SK-N-SH (cell line): ENCODE data around the gene MRPS5. TPM values are rescaled to one million over a fixed set of nuclear protein-coding genes. Genes with fewer than 3 reads are reported as not detected.

ENCODE experiments used
- CTCF ChIA-PET: fragments of 300-600, 350-600 bp; formaldehyde crosslinking; extraction: SDS; loops from one replicate; lab custom pipeline; 2021; lab: Yijun Ruan, JAX
- POLR2A ChIA-PET: fragments of 350-600 bp; sonication (Branson Sonifier 250); formaldehyde crosslinking; extraction: SDS; loops from one replicate; lab custom pipeline; 2020; ENCODE audit warnings: antibody characterized with exemption, inconsistent platforms; lab: Yijun Ruan, JAX
- DNase-seq: peaks from one replicate; pipeline ENCODE4 v3.0.0; 2012
- H2AFZ ChIP-seq: fragments of 200-600 bp; sonication (generic); 2 replicates; pipeline ENCODE4 v1.8.1; 2016; ENCODE audit warnings: antibody characterized with exemption, mild to moderate bottlenecking, low read depth
- H3F3A ChIP-seq: fragments of 200-600 bp; sonication (generic); replicated peaks from 2 replicates; pipeline ENCODE3; 2016; ENCODE audit warnings: antibody characterized with exemption, mild to moderate bottlenecking; ENCODE audit not compliant: insufficient read depth
- H3K27ac ChIP-seq, 2 experiments: fragments of 200-500 bp in 1 of 2; fragments of 200-600 bp in 1 of 2; sonication (Bioruptor generic) in 1 of 2; sonication (generic), shearing (Covaris generic) in 1 of 2; 2 replicates each; pipeline versions ENCODE4 v1.5.1 to v1.6.1; 2014 to 2016; ENCODE audit warnings: low read depth in 2 of 2, inconsistent platforms in 1 of 2, low read length in 1 of 2, mild to moderate bottlenecking in 1 of 2, mixed read lengths in 1 of 2
- H3K27me3 ChIP-seq: fragments of 200-600 bp; sonication (generic), shearing (Covaris generic); 2 replicates; pipeline ENCODE4 v1.6.1; 2016; ENCODE audit warnings: mixed run types; ENCODE audit not compliant: insufficient read depth
- H3K36me3 ChIP-seq, 2 experiments: fragments of 200-500 bp in 1 of 2; fragments of 200-600 bp in 1 of 2; sonication (Bioruptor generic) in 1 of 2; sonication (generic) in 1 of 2; replicated peaks in 1 of 2; 2 replicates each; pipeline versions ENCODE3 to v1.5.1; 2014 to 2016; ENCODE audit warnings: low read length in 1 of 2, mild to moderate bottlenecking in 1 of 2; ENCODE audit not compliant: insufficient read depth in 2 of 2, control insufficient read depth in 1 of 2
- H3K4me1 ChIP-seq, 2 experiments: fragments of 200-500 bp in 1 of 2; fragments of 200-600 bp in 1 of 2; sonication (Bioruptor generic) in 1 of 2; sonication (generic), shearing (Covaris generic) in 1 of 2; 2 replicates each; pipeline versions ENCODE4 v1.5.1 to v1.6.1; 2014 to 2016; ENCODE audit warnings: low read depth in 1 of 2, low read length in 1 of 2, mixed run types in 1 of 2; ENCODE audit not compliant: insufficient read depth in 2 of 2, control insufficient read depth in 1 of 2
- H3K4me2 ChIP-seq: fragments of 200-600 bp; sonication (generic), shearing (Covaris generic); 2 replicates; pipeline ENCODE4 v1.6.1; 2017; ENCODE audit warnings: mixed run types
- H3K4me3 ChIP-seq, 2 experiments: fragments of 200-500 bp in 1 of 2; fragments of 200-600 bp in 1 of 2; sonication (Bioruptor generic) in 1 of 2; sonication (generic), shearing (Covaris generic) in 1 of 2; 2 replicates each; pipeline versions ENCODE4 v1.5.1 to v1.8.1; 2014 to 2016; ENCODE audit warnings: low read depth in 2 of 2, inconsistent platforms in 1 of 2, low read length in 1 of 2, mild to moderate bottlenecking in 1 of 2, mixed read lengths in 1 of 2, moderate library complexity in 1 of 2
- H3K79me2 ChIP-seq: fragments of 200-600 bp; sonication (generic); 2 replicates; pipeline ENCODE4 v1.8.1; 2017; ENCODE audit warnings: mild to moderate bottlenecking; ENCODE audit not compliant: insufficient read depth
- H3K9ac ChIP-seq: fragments of 200-600 bp; sonication (generic); 2 replicates; pipeline ENCODE4 v1.6.1; 2017; ENCODE audit warnings: mixed run types
- H3K9me2 ChIP-seq: fragments of 200-600 bp; sonication (generic); 2 replicates; pipeline ENCODE4 v1.6.1; 2017; ENCODE audit warnings: mixed run types
- H3K9me3 ChIP-seq: fragments of 200-600 bp; sonication (generic); 2 replicates; pipeline ENCODE4 v1.6.1; 2017; ENCODE audit warnings: mixed run types, mild to moderate bottlenecking, moderate library complexity
- H4K20me1 ChIP-seq: fragments of 200-600 bp; sonication (generic); 2 replicates; pipeline ENCODE4 v1.6.1; 2017; ENCODE audit warnings: mild to moderate bottlenecking, mixed run types; ENCODE audit not compliant: insufficient read depth
- FOXJ3 ChIP-seq: sonication (generic); formaldehyde crosslinking; IDR thresholded peaks from 2 replicates; pipeline ENCODE4 v1.5.1; 2020; ENCODE audit warnings: mild to moderate bottlenecking, missing genetic modification reagents
- MAX ChIP-seq: IDR thresholded peaks from 2 replicates; pipeline ENCODE4 v1.4.0; 2012; ENCODE audit warnings: low read depth
- MEF2A ChIP-seq: IDR thresholded peaks from 2 replicates; pipeline ENCODE4 v1.4.0; 2012; ENCODE audit warnings: low read depth, borderline replicate concordance
- MXI1 ChIP-seq: IDR thresholded peaks from 2 replicates; pipeline ENCODE4 v1.6.1; 2012; ENCODE audit warnings: mild to moderate bottlenecking, low read depth, low read length, improper control_type of control experiment
- NFIC ChIP-seq: IDR thresholded peaks from 2 replicates; pipeline ENCODE4 v1.4.0; 2012; ENCODE audit warnings: borderline replicate concordance
- PBX3 ChIP-seq: IDR thresholded peaks from 2 replicates; pipeline ENCODE4; 2012
- RFX5 ChIP-seq: IDR thresholded peaks from 2 replicates; pipeline ENCODE4 v1.6.1; 2012; ENCODE audit warnings: mild to moderate bottlenecking, improper control_type of control experiment, low read length
- TAF1 ChIP-seq: IDR thresholded peaks from 2 replicates; pipeline ENCODE4 v1.6.1; 2012; ENCODE audit warnings: low read depth, mild to moderate bottlenecking, low read length, moderate library complexity, borderline replicate concordance
- WGBS: methylation state at CpG from one replicate; pipeline ENCODE4 v1.1.6; 2017; ENCODE audit warnings: low lambda C conversion rate; 5-methylcytosine and 5-hydroxymethylcytosine counted together
- polyA plus RNA-seq, 3 experiments: library from polyadenylated mRNA; depleted of rRNA; stranded (reverse); fragments of >200 nt; gene quantifications; 2 replicates each; pipeline ENCODE4 v1.2.3, GENCODE V29; 2012
- TF ChIP-seq, protein P1 (sequence below): IDR thresholded peaks from 2 replicates; pipeline ENCODE4 v1.4.0; 2012; ENCODE audit warnings: low read depth, borderline replicate concordance

MRPS5 gene
- polyA plus RNA-seq, 1 of the 3 experiments (the other 2 are of a cell fraction) = 32.8 TPM

- Histone ChIP-seq H3K4me1 (peaks cover 0 to 19% of the 10 kb centered on the region in 2 experiments; a peak in 1 of 4 replicates), H4K20me1 (no peaks in the 10 kb centered on the region), H3K79me2 (peaks cover 4% of the 10 kb centered on the region; the same call in 1 of the 2 replicates), H3K9me3 (no peaks in the 10 kb centered on the region), H3K27me3 (no peaks in the 10 kb centered on the region), H2AFZ (peak overlapping the region; percentile 84), H3K9ac (peak overlapping the region; percentile 80), H3F3A (peaks cover 14% of the 10 kb centered on the region), H3K36me3 (peaks cover 30 to 43% of the 10 kb centered on the region in 2 experiments), H3K4me3 (peak overlapping the region; percentile 74 to 79), H3K4me2 (peak overlapping the region; percentile 93), H3K9me2 (no peaks in the 10 kb centered on the region), H3K27ac (peak overlapping the region in 1 of 2 experiments; percentile 80; a peak in 2 of 4 replicates)
- TF ChIP-seq MAX (peak; percentile 74; the same call in 1 of the 2 replicates), MEF2A (no peak), FOXJ3 (CRISPR knock-in tag) (peak; percentile 17; the same call in 1 of the 2 replicates), MXI1 (peak; percentile 60; the same call in 1 of the 2 replicates)
- ChIA-PET CTCF (interaction anchor here (1.1 to 1.9 kb wide), 3 partner anchors 24 to 137 kb away, joined by 3 to 4 read pairs (median 4); no protein-coding TSS in a partner anchor), POLR2A (interaction anchor here (2.6 kb wide), 1 partner anchor 37 kb away, joined by 8 read pairs; the partner anchor contains the start of gene MRPS5)
- 0% methylated on average over 9 of the region's 58 CpGs for WGBS
- peak; percentile 84 for DNase-seq
Measured at GRCh38 chr2:95158891-95159619, 37.4 kb upstream of the MRPS5 start.

DNA sequence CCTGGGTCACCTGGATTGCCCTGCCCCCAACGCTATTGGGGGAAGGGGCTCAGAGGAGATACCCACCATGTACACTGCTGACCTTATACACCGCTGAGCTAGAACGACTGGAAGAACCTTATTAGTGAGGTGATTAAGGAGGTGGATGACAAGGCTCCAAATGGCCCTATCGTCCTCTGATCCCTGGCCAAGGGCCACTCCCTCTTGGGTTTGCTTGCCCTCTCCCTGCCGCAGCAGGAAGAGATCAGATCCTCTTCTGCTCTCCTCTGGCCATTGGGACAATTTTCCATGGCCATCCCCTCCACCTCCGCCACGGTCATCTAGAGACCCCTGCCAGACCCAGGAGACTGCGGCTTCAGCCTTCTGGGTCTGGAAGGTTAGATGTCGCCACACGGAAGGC, 36.8 kb upstream of the MRPS5 start:
- Histone ChIP-seq H4K20me1 (no peaks in the 10 kb centered on the region), H3K4me2 (peak overlapping the region; percentile 93), H2AFZ (peak overlapping the region; percentile 84; the same call in 1 of the 2 replicates), H3K4me1 (peaks cover 0 to 16% of the 10 kb centered on the region in 2 experiments; a peak in 1 of 4 replicates), H3K9me2 (no peaks in the 10 kb centered on the region), H3K9ac (peak overlapping the region; percentile 80), H3K27me3 (no peaks in the 10 kb centered on the region), H3K79me2 (no peaks in the 10 kb centered on the region; the same call in 1 of the 2 replicates), H3K27ac (peak overlapping the region in 1 of 2 experiments; percentile 80; a peak in 1 of 4 replicates), H3F3A (peaks cover 14% of the 10 kb centered on the region), H3K4me3 (peak overlapping the region; percentile 74 to 79), H3K9me3 (no peaks in the 10 kb centered on the region), H3K36me3 (peaks cover 37 to 49% of the 10 kb centered on the region in 2 experiments)
- WGBS = 55% methylated on average over 9 of the region's 10 CpGs
- TF ChIP-seq TAF1 (no peak), RFX5 (no peak), MXI1 (no peak), FOXJ3 (CRISPR knock-in tag) (no peak), PBX3 (no peak), NFIC (no peak)
- TF ChIP-seq, protein P1, sequence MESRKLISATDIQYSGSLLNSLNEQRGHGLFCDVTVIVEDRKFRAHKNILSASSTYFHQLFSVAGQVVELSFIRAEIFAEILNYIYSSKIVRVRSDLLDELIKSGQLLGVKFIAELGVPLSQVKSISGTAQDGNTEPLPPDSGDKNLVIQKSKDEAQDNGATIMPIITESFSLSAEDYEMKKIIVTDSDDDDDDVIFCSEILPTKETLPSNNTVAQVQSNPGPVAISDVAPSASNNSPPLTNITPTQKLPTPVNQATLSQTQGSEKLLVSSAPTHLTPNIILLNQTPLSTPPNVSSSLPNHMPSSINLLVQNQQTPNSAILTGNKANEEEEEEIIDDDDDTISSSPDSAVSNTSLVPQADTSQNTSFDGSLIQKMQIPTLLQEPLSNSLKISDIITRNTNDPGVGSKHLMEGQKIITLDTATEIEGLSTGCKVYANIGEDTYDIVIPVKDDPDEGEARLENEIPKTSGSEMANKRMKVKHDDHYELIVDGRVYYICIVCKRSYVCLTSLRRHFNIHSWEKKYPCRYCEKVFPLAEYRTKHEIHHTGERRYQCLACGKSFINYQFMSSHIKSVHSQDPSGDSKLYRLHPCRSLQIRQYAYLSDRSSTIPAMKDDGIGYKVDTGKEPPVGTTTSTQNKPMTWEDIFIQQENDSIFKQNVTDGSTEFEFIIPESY = no peak
- DNase-seq = no peak
- ChIA-PET CTCF (interaction anchor here (1.1 to 1.9 kb wide), 2 partner anchors 43 to 136 kb away, joined by 4 read pairs; no protein-coding TSS in a partner anchor), POLR2A (interaction anchor here (2.6 kb wide), 1 partner anchor 37 kb away, joined by 8 read pairs; the partner anchor contains the start of gene MRPS5)
